ENCODE measurements around the gene ANOS1.

ANOS1 gene

DNA sequence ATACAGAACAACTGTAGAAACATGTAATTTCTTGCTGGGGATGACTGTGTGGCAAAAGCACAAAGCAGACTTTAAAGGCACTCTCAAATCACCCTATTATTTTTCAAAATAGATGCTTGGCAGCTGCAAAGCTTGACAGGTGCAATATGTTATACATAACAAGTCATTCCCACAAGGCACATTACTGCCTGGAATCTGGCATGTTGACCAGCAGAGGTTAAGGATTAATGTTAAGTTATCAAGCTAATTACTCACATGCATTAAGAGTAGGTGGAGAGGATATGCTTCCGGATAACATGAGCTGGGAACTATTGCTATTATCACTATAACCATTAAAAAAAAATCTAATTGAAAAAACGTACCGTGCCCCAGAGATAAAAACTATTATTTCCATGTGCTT, 17.8 kb downstream of the ANOS1 start:
- DNase-seq, result peak in 2 of 3 experiments; percentile 61 to 91

DNA sequence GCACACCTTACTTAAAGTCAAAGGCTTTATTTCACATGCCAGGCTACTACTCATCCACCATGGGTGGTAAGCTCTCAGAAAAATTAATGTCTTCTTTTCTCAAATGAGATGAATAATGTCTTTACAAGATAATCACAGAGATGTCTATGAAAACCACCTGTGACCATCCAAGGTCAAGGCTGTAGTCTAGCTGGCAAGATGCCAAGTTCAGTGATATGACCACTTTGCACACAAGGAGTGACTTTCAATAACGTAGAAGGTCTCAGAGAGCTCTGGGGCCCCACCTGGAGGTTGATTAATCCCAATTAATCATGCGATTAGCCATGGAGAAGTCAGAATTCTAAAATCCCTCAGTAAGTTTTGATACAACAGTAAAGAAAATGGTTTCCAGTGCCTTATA, 20.5 kb downstream of the ANOS1 start:
- peak in 2 of 3 experiments; percentile 3 to 75 for DNase-seq

- no peak for DNase-seq
Measured at GRCh38 chrX:8704184-8704583, 27.8 kb downstream of the ANOS1 start.

DNA sequence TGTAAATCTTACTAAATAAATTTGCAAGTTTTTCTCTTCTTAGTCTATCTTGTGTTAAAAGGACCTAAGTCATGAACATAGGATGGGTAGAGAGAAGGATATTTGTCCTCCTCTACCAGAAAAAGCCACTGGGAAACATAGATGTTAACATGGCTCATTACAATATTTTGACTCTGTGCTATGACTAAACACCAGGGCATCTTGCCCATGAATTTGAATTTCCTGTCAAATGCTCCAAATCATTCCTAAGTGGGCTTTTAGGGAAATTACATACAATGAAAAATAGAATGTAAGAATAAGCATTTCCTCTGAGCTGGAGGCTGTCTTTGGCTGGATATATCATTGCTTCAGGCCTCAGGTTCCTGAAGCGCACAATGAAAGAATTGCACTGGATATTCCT, 39.1 kb downstream of the ANOS1 start:
- DNase-seq, result no peak

- no peak for DNase-seq
Measured at GRCh38 chrX:8689473-8689872, 42.5 kb downstream of the ANOS1 start.

DNA sequence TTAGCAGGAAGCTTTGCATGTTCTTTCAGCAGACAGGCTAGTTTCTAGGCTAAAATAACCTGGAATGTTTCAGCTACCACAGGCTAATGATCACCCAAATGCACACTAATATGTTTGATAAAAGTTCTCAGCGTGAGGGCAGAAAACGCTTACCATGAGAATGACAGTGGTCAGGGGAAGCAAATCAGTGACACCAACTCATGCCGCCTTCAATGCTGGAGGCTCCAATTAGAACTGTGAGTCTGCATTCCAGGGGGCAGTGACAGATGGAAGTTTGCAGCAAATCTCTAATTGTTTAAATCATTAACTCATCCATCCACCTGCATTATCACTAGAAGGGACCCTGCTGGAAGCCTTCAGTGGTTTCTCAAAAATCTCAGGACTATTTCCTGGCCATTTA, 43.2 kb downstream of the ANOS1 start:
- DNase-seq, result no peak

DNA sequence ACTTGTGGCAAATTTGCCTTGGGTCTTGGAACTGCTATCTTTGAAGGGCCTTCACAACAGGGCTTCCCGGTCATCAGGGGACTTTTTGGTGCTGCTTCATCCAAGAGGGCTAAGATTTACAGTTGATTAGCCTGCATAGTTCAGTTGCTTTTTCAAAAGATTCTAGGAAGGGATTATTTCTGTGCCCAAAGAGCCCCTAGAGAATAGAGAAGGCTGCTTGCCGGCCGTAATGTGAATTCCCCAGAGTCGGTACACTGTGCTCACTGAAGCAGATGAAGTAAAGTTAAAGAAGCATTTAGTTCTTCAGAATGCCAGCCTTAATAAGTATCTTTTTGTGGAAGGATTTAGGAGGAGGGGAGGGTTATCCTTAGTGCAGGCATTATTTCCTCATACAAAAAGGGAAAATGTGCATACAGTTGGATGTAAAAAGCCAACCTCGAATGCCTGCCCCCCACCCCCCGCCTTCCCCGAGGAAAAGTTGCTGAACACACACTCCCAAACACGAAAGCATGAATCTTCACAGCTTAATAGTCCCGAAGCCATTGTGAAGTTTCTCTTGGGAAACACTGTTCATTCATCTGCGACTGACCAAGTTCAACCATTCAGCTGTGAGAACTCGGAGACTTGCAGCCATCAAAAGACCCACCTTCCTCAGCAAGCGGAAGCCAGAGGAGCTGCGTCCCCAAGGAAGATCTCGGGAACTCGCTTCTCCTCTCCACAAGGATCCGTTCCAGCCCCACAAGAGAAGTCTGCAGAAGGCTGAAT, 47.6 kb downstream of the ANOS1 start:
- no peak for DNase-seq

GRCh38 chrX:8683687-8684086, 48.2 kb downstream of the ANOS1 start:
- no peak for DNase-seq

DNA sequence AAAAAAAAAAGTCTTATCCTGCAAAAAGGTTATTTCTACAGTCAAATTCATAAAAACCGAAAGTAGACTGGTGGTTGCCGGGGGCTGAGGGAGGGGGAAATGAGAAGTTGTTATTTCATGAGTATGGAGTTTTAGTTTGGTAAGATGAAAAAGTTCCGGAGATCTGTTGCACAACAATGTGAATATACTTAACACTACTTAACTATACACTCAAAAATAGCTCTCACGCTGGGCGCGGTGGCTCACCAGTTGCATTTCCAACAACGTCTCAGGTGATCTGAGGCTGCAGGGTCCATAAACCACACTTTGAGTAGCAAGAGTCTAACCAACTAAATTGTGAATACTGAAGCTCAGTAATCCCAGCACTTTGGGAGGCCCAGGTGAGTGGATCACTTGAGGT, 52.4 kb downstream of the ANOS1 start:
- DNase-seq, result peak in 1 of 3 experiments; percentile 6

DNA sequence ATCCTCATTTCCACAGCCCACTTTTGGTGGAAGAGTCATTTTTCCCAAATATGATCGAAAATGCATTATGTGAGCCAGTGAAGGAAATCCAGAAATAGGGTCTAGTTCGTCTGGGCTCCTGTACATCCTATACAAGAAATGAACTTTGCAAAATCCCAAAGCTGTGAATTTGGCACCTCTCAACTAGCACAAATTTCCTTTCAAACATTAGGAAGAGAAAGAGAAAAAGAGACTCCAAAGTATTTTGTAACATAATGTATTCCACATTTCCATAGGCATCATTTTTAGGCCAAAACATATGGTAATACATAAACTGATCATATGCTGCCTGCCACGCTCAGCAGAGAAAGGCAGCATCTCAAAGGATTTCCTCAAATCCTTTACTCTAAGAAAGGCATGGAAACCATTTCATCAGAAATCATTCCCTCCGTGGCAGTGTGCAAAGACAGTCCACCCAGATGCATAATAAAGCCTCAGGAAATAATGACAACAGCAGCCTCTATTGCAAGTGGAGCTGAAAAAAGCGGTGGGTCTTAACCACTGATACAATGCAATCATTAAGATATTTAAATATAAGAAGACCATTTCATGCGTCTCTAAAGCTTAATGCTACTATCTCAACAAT, 56.8 kb downstream of the ANOS1 start:
- DNase-seq, result no peak

DNA sequence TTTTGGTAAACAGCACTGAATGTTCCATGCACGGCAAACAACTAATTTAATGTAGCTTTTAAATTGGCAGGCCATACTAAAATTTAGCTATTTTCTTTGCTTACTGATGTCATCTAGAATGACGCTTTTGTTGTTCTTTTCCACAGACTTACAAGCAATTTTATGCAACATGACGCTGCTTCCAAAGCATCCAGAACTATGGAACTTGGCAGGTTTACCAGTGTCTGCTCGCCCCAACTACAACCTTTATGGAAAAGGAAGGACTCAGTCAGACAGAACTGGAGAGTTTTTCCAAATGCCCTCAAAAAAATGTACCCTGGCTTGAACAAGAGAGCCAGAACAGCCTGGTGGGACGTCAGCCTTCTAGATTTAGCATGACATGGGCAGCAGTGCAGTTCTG, 58.7 kb downstream of the ANOS1 start:
- no peak for DNase-seq

DNA sequence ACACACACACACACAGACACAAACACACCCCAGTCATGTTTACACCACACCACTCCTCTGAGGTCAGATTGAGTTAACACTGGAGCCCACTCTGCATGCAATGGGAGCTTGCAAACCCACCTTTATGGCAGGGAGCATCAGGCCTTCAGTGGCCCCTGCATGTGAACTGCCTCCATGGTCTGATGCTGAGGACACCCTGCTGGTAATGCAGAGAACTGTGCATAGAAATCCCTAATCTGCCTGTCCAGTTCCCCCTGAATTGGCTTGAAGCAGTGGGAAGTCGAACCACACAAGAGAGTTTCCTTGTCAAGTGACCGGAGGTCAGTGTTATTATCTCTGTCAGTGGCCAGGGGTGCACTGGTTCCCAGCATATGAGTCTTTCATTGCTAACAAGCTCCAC, 59.8 kb downstream of the ANOS1 start:
- DNase-seq, result no peak

- DNase-seq, result no peak
Measured at GRCh38 chrX:8668813-8669212, 63.1 kb downstream of the ANOS1 start.

GRCh38 chrX:8663325-8663724, 68.6 kb downstream of the ANOS1 start:
- DNase-seq, result no peak

DNA sequence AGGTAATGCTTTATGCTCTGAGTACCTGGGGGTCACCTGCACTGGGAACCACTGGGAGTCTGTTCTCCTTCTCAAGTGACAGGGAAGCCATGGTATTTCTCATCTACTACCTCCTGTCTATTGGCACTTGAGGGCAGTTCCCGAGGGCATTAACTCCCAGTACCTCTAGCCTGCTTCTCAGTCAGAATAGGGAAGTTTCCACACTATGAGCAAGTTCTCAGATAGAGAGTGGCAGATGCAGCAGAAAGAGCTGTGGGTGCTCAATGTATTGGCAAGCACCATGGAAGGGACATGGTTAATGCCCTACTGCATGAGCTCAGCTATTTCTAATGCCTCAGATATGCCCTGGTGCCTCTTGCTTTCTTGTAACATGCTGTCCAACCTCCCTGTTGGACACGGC, 74.1 kb downstream of the ANOS1 start:
- DNase-seq, result no peak

DNA sequence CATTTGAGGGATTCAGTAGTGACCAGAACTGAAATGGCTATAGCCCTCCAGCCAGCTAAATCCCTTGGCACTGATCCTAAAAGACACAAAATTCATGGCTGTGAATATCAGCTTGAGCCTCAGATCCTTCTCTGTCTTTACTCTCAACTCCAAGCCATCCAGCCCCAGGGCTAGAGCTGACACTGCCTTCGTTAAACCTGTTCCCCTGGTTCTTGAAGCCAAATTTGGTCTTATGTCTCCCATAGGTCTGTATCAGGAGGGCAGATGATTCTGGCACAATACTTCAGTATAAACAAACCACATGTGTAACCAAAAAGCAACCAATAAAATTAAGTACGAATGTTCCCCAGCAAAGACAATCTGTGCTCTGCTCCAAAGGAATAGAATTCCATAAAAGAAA, 78.0 kb downstream of the ANOS1 start:
- DNase-seq, result peak in 1 of 3 experiments; percentile 28

DNA sequence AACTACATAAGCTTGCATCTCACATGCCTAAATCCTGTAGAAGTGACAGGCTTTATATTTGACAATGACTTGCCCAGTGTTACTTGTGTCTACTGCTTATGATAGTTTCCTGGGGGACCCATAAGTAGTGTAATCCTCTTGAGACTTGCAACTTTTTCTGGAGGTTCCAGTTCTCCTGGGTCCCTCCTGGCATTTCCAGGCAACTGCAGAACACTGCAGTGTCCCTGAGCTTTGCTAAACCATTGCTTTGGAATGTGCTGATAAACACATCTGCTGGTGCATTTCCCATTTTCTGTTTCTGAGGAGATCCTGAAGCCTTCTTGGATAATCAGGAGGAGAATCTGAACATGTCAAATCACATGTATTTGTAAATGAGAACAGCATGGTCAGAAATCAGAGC, 82.0 kb downstream of the ANOS1 start:
- DNase-seq, result no peak

GRCh38 chrX:8647176-8647575, 84.8 kb downstream of the ANOS1 start:
- DNase-seq, result no peak

DNA sequence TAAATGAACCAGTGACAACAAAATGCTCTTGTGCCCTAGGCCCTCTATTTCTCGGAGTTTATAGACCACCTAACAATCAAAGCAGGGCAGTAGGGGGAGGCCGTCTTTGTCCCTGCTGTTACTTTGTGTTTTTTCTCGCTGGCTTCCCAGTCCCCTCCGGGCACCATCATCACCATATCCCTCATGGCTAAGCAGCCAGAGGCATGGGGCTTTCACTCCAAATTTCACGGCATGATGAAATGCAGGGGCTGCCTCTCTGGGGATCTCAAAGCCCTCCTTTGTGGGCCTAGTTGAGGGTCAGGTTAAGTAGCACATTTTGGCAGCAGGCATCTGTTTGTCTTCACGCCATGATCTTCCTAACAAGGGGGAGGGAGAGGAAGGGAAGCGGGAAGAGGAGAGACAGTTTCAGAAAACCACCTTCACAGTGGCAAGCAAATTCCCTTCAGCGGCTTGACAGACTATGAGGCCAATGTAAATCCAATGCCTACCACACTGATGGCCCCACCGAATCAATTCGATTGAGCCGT, 91.9 kb downstream of the ANOS1 start:
- no peak for DNase-seq

- no peak for DNase-seq
Measured at GRCh38 chrX:8636497-8636896, 95.4 kb downstream of the ANOS1 start.

DNA sequence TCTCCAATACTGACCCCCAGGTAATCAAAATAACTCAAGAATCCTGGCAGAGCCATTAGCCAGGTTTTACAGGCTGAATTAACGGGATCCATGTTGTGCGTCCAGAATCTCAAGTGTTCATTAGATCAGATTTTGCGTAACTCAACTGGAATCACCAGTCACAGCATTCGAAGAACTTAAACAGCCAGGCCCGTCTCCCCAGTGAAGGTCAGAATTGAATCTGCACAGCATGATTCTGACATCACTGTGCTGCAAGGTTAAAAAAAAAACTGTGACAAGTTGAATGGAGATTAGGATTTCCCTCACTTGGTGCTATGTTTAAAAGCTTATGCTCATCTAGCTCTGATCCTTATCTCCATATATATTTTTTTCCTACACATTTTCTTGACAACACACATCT, 96.1 kb downstream of the ANOS1 start:
- no peak for DNase-seq

- no peak for DNase-seq
Measured at GRCh38 chrX:8632924-8633323, 99.0 kb downstream of the ANOS1 start.

GRCh38 chrX:8629871-8630270, 102.1 kb downstream of the ANOS1 start:
- no peak for DNase-seq

DNA sequence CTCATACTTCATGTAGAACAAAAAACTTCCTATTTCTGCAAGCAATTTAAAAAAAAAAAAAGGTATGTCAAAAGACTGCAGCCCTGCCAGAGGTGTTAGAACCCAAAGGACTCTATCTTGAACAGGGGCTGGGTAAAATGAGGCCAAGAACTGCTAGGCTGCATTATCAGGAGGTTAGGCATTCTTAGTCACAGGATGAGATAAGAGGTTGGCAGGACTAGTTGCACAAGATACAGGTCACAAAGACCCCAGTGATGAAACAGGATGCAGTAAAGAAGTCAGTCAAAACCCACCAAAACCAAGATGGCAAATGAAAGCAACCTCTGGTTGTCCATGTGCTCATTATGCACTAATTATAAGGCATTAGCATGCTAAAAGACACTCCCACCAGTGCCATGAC, 104.1 kb downstream of the ANOS1 start:
- no peak for DNase-seq

GRCh38 chrX:8607326-8607725, 124.6 kb downstream of the ANOS1 start:
- DNase-seq, result no peak
